Ureter (tissue), 1 donor: Measurements from ENCODE around the gene LHFPL3. TPM values are rescaled to one million over a fixed set of nuclear protein-coding genes. Genes with fewer than 3 reads are reported as not detected.

ENCODE experiments used
- DNase-seq: peaks from one replicate; pipeline ENCODE4 v3.0.0-alpha.2; 2020; ENCODE audit warnings: low spot score
- total RNA-seq: library from RNA; stranded (reverse); gene quantifications from one replicate; pipeline ENCODE4 v1.2.4, GENCODE V29; 2023
- donor health status: DM: yes; HTN: yes; CAD: no.

LHFPL3 gene
- total RNA-seq, 1 donor from 2014 or later, result not detected

GRCh38 chr7:104800307-104800706 is 471.9 kb downstream of the LHFPL3 start:
- DNase-seq, result no peak

GRCh38 chr7:104801022-104801421 is 472.6 kb downstream of the LHFPL3 start:
- no peak for DNase-seq

DNA sequence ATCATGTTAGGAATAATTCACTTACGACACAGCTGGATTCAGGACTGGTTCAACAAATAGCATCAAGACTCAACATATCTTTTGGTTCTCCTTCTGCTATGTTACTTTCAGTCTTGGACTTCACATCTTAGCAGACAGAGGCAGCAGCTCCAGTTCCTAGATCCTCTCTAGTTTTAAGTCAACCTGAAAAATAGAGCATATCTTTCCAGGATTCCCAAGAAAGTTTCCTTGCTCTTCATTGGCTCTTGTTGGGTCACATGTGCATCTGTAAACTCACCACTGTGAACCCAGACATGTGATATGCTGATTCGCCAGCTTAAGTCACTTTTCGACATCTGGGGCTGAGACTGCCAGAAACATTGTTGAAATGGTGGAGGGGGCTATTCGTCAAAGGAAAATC is 475.5 kb downstream of the LHFPL3 start:
- no peak for DNase-seq

DNA sequence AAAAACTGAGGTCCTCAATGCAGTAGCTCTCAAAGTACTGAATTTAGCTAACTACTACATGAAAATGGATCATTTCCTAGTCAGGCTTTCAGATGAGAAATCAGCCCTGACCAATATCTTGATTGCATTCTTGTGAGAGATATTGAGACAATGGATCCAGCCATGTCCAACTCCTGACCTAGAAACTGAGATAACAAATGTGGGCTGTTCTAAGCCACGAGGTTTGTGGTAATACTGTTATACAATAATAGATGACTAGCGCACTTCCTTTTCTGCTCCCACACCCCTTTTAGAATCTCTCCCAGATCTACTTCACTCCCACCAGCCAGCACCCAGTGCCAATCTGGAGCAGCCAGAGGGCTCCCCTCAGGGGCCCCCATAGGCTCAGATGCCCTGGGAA is 476.3 kb downstream of the LHFPL3 start:
- no peak for DNase-seq

GRCh38 chr7:104805449-104806317 is 477.3 kb downstream of the LHFPL3 start:
- DNase-seq, result no peak

DNA sequence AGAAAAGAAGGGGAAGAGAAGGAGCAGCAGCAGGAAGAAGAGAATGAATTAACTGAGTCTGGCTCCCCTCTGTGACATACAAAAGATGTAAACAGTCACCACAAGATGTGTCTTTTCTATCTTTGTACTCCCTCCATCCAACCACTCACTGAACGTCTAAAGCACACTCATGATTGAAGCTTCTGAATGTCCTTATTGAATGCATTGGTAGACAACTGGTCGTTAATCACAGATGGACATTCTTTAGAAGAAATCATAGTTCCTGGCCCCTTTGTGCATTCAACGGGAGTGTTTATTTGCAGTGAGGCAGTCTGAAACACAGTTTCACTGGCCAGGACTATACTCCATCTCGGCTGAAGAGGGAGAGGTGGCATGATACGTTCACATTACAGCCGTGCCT is 479.3 kb downstream of the LHFPL3 start:
- DNase-seq, result no peak

- DNase-seq, result no peak
Observed at GRCh38 chr7:104809906-104810305, 481.5 kb downstream of the LHFPL3 start.

DNA sequence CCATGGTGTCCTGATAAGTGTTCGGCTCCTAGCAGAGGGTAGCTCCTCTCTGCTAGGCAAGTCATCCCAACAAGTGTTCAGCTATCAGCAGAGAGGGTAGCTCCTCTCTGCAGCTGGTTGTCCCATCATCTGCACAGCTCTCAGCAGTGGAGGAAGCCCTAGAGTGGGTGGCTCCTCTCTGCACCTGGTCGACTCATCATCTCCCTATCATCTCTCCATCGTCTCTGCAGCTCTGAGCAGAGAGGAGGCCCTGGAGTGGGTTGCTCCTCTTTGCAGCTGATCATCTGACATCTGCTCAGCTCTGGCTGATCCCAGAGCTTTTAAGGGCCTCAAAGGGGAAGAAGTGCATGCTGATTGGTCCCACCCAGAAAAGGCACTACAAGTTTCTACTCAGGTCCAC is 485.7 kb downstream of the LHFPL3 start:
- no peak for DNase-seq

DNA sequence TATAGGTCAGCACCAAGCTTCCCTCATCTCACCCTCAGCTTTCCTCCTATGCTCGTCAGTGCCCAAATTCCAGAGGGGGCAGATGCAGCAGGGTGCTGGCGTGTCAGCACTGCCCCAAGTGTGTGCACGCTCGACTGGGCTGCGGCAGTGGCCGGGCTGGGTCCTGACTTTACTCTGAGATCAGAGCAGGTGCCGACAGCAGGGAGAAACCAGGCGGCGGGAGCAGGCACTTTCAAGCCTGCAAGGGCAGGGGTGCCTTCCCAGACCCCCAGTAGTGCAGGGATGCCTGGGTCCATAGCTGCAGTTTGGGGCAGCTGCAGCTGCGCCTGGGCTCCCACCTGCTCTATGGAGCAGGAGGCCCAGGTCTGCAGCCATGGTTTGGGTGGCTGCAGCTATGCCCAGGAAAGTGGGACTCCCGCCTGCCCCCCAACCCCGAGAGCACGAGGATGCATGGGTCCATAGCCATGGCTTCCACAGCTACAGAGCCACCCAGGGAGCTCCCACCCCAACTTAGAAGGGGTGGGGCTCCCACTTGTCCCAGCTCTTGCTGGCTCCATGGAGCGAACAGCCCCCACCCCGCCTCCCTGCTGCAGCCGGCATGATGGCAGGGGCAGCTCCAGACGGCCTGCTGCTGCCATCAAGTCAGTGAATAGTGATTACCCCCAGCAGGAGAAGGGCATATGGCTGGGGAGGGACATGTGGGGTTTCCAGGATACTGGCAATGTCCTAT is 486.4 kb downstream of the LHFPL3 start:
- no peak for DNase-seq

DNA sequence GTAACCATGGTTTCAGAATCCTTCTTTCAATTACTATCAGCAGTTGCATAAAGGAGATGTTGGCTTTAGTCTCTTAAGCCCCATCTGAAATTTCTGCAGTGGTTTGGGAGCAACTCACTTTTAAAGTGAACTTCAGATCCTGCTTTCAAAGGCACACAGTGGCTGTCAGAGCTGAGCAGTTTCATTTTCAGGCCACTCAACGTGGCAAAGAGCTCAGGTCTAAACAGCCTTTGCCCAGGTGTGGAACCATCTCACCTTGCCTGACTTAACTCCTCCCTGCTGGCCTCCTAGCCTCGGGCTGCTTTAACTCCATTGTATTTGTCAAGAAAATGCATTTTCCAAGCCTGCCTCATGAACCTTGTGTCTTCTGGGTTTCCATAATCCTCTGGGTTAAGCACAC is 488.1 kb downstream of the LHFPL3 start:
- no peak for DNase-seq

DNA sequence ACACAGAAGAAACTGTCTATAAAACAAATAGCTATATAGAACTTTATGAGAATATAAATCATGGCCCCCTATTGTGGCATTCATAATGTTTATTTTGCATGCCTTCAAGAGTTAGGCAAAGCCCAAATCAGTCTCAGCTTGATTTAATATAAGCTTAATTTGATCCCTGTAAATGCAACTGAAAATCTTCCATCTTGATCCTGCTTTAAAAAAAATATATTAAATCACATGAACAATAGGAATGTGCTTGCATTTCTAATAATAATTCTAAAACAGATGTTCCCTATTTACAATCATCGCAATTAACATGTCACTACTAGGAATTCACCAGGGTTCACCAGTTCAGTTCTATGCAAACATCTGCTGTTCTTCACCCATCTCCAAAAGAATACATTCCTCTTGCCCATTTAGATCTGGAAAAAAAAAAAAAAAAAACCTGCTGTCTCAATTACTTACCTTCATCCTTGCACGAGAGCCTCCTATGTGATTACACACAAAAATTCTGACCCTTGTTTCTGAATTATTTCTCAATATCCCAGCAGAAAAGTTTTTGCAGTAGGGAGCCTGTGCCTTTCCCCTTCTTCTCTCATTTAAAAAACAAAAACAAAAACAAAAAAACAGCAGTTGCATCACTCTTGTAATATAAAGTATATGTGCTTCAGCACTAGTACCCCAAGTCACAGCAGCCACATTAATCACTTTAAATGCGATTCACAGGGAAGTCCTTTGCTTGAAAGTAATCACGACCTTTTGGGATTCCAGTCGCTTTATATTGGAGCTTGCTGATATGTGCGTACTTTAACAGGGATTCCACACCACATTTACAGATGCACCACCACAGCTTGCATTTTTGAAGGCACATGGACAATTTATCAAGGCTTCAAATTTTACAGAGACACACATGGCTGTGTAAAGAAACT is 490.8 kb downstream of the LHFPL3 start:
- DNase-seq, result no peak

DNA sequence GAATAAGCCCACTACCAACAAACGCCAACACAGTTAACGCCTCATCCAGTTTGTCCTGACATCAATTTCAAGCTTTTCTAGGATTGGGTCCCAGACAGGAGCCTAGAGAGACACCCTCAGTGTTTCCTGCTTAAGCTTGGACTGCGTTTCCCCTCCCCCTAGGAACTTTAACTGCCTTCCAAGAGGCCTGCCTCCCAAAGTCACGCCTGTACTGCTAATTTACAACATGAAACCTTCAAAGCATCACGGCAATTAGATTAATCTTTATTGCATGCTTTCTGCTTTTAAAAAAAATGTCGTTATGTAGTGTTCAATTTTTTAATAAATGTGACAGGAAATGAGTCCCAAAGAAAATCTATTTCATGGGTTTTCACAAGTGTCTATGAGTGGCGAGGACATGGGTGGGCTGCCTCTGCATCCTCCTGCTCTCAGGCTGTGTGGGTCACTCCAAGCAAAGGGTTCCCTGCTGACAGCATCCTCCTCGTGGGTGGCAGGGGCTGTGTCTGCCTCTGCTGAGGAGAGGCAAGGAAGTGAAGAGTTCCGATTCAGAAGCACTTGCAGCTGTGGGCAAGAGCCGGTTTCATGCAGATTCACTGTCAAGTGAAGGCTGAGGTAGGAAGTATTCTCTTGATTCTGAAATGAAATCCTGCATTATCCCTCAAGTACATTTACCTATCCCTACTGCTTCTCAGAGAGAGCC is 492.6 kb downstream of the LHFPL3 start:
- no peak for DNase-seq

GRCh38 chr7:104823177-104823576 is 494.8 kb downstream of the LHFPL3 start:
- DNase-seq, result no peak

DNA sequence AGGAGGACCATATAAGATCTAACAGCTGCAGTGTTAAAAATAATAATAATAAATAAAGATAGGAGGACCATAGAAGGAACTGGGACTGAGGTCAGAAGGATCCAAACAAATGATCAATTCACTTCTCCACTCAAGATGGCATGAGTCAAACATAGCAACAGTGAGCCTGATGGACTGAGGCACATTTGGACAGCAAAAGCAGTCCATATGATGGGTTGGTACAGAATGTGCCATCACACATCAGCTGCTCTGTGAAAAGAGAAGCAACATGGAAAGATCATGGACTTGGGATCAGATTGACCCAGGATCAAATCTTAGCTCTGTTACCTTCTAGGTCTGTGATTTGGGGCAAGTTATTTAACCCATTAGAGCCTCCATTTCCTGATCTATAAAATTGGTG is 496.7 kb downstream of the LHFPL3 start:
- no peak for DNase-seq

DNA sequence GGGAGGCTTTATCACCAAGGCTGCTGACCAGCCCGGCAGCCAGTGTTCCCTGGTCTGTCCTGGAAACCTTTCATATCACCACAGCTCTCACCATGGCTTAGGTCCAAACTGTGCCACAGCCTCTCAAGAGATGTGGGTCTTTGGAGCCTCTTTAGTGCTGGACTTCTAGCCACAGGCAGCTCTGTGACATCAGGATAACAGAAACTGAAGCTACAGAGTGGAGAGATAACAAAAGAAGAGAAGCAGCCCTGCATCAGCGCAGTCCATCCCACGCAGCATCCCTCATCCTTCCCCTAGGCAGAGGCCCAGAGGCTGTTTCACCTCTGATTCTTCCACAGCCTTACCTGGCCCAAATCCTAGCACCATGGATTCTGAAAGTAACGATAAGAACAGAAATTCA is 497.7 kb downstream of the LHFPL3 start:
- DNase-seq, result no peak

- DNase-seq, result no peak
Observed at GRCh38 chr7:104836976-104837375, 508.6 kb downstream of the LHFPL3 start.

- DNase-seq, result no peak
Observed at GRCh38 chr7:104838537-104839299, 510.3 kb downstream of the LHFPL3 start.

GRCh38 chr7:104839842-104840241 is 511.4 kb downstream of the LHFPL3 start:
- DNase-seq, result no peak

DNA sequence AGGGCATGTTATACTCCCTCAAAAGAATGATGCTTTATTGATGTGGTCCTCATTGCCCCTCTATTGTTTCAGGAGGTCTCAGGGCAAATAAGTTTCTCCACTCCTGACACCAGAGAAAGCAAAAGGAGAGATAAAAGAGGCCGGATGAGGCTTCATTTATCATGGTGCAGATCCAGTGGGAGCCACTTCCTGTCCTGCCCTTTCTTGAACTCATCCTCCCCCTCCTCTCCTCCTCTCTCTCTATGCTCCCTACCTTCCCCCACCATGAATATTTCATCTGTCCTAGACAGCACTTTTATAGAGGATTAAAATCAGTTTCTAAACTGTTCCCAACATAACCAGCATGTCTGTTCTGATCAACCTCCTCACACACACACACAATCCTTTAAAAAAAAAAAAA is 513.4 kb downstream of the LHFPL3 start:
- no peak for DNase-seq

DNA sequence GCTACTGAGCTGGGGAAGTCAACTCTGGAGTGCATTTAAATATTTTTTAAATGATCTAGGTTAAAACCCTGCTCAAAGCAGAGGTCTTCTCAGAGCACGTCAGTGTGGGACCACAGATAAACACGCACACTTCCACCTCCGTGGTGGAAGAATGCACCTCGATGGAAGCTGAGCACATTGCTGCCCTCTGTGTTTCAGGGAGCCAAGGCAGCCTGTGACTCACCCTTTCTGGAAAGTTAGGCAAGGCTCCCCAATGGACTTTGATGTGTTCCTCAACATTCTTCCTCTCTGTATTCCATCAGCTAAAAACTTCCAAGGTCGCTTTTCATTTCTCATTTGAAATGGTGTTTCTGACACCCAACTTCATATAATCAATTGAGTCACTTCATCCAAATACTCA is 514.8 kb downstream of the LHFPL3 start:
- no peak for DNase-seq

DNA sequence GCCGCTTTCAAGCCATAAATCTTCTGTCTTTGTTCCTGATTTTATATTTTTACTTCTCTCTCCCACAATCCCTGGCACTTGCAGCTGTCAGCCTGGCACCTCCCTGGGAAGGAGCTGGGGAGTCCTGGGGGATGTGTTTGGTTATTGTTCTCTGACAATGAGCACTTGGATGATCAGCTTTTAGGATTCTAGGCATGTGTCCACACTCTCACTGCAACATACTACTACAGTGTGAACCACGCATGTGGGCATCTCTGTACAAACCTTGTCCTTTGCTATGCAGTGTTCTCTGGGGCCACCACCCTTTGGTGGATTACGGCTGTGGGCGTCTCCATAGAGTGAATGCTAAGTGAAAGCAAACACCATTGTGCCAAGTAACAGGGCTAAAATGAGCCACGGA is 517.2 kb downstream of the LHFPL3 start:
- DNase-seq, result no peak
